Pons (tissue), 1 donor: ENCODE results near the gene MGMT.

ENCODE experiments used
- DNase-seq: peaks from one replicate; pipeline ENCODE4 v3.0.0-alpha.2; 2016; ENCODE audit warnings: low spot score

Gene MGMT

DNA sequence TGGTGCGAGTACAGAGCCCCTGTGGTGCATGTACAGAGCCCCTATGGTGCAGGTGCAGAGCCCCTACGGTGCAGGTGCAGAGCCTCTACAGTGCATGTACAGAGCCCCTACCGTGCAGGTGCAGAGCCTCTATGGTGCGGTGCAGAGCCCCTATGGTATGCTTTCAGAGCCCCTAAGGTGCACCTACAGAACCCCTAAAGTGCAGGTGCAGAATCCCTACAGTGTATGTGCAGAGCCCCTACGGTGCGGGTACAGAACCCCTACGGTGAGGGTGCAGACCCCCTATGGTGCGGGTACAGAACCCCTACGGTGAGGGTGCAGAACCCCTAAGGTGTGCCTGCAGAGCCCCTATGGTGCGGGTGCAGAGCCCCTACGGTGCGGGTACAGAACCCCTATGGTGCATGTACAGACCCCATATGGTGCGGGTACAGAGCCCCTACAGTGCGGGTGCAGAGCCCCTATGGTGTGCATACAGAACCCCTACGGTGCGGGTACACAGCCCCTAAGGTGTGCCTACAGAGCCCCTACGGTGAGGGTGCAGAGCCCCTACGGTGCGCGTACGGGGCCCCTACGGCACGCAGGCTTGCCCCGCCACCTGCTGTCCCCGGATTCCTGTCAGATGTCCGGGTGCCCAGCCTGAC, 53.5 kb downstream of the MGMT start:
- no peak for DNase-seq

DNA sequence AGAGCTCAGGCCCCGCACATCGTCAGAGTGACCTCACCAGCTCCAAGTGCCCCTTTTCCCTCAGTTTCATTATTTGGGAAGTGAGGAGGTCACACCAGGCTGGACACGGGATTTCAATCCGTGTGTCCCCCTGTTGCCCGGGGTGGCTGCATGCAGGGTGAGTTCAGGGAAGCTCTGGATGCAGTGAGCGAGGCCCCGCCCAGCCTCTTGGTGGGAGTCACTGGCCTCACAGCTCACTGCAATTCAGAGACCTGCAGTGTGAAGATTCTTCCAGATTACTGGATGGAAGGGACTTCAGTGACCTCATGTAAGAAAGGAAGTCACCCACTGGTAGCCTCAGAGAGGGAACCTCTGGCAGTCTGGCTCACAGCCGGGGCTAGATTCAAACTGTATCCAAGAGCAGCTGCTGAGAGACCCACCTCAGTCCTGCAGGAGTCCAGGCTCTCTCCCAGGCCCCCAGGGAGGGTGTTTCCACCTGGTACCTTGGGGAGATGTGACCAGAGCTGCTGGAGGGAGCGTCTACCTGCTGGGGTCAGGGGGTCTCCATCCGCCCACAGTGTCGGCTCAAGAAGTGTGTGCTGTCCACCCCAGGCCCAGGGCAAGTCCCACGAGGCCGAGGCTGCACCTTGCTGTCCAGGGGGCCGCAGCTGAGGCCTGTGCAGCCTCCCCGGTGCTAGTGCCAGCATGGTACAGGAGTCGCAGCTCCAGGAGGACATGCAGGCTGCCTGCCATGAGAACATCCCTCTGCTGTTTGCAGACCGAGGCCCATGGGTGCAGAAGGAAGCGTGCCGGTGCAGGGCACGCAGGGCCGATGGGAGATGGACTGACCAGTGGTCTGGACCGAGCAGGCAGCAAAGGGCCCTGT, 54.4 kb downstream of the MGMT start:
- DNase-seq = no peak

DNA sequence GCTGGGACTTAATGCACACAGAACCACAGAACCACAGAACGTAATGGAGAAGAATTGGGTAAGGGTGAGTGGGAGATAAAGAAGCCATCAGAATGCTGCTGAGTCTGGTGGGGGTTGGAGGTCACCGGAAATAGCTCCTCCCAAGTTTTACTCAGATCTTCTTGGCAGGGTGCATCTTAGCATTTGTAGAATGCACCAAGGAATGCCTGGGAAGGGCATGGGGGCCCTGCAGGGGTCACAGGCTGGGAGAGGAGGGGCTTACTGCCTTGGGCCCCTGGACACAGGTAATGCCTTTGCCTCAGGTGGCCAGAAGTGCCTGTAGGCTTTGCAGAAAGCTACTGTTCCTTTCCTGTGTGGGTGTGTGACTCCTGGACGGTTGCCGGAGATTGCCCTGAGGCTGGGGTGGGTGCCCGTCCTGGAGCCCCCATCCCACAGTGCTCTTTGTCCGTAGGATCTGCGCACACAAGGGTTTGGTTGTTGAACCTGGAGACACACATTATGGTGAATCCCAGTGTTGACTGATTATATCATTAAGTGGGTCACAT, 55.1 kb downstream of the MGMT start:
- DNase-seq = no peak

DNA sequence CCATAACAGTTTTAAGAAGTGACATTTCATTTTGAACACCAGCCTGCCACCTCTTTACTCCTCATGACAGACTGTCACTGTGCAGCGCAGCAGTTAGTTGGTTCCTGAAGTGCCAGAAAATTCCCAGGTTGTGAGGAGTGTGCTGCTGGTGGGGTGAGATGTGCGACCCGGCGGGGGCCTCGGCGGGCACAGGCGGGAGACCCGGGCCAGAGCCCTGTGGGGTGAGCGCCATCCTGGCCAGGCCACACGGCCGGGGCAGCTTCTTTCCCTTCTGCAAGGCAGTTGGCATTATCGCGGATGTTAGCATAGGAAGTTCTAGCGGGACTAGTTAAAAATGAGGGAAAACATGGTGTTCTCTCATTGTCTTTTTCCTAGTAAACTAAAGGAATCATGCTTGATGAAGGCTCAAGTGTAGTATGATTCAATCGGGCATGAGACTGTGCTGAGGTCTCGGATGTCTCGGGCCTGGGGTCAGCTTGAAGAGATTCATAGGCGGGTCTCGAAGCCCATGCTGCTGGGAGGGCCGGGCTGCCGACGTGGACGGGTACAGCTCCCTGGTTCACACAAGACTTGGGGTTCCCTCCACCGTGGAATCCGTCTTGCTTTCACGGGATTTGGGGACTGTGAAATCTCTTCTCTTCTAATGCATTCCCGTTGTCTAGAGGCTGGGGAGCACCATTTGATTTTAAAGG, 56.1 kb downstream of the MGMT start:
- DNase-seq = no peak

DNA sequence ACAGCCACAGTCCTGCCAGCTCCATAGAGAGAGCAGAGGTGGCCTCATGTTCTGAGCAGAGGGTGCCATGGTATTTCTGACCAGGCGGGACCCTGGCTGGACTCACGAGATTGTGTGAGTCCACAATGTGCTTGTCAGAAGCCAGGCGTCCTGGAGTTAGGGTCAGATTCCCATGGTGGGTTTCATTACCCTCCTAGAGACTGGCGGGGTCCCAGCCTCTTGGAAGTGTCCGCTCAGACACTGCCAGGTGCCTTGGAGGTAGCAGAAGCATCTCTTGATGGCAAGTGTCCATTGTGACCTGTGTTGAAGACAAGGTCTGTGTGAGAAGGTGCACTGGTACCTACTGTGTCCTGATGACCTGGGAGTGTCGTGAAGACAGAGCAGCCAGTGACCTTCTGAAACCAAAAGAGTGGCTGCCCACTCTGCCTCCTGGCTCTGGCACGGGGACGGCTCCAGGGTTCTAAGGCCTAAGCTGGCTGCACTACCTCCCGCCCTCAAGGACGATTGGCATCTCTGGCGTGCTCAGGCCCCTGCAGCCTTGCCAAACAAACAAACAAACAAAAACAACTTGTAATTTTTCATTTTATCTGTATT, 56.8 kb downstream of the MGMT start:
- DNase-seq = no peak

DNA sequence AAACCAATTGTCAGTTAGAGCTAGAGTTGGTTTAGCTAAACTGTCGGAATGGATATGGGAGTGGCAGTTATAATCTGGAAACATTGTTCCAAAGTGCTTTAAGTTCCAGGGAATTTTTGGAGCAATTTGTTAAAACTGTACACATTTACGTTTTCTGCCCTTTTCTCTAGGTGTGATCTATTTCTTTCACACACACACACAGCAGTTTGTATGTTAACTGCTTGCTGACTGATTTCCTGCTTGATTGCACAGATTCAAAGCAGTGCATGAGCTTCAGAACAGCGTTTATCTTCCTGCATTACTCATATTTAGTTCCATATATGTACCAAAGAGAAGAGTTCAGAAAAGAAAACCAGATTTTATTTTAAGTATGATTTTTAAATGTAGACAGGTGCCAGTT, 57.9 kb downstream of the MGMT start:
- DNase-seq = no peak

DNA sequence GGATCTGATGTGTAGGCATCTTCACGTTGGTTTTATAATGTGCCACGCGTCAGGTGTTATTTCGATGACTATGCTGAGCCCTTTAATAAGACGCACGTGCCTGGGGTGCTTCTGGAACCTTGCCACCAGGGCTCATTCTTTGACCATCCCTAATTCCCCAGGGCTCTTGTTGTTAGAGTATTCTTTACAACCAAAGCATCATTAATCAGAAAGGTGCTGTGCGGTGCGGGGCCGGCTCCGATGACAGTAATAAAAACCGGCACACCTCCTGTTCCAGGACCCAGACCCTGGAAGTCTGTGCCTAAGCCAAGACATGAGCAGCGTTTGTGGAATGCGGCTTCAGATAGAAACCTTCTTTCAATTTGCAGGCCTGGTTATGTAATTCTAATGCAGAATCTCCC, 58.4 kb downstream of the MGMT start:
- DNase-seq = no peak

DNA sequence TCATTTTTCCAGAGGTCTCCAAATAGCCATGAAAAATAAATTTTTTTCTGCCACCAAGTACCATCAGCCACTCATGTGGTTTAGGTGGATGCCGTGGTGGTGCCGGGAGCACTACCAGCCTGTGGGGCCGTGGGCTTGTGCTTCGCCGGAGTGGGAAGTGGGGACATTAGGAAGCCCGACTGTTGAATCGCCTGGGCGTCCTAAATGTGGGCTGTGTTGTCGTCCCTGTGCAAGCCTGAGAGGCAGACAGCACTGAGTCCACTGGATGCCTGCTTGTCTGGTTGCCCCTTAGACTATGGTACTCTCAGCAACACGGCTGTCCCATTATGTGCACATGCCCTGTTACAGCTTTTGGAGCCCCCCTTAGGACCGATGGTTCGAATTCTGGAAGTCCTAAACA, 59.9 kb downstream of the MGMT start:
- DNase-seq = no peak

DNA sequence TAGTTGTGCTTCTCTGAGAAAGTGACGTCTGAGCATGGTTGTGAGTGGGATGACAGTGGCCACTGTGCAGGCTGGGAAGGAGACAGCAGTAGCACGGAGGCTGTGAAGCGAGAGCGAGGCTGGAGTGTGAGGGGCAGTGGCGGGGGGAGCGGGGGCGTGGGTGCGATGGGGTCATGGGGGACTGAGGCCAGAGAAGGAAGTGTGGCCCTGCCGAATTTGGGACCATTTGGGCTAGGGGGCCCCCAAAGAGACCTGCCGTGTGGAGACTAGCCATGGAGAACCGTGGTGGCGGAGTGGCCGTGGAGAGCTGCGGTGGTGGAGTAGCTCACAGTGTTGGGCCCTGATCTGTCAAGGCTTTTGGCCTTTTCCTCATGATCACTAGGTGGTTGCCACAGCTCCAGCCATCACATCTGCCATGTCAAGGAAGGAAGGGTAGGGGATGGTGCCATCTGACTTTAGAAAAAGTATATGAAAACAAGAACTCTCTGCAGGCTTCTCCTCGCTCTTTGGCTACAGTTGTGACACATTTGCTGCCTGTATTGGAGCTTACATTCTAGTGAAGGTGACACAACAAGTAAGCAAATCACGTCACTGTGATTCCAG, 61.4 kb downstream of the MGMT start:
- no peak for DNase-seq

DNA sequence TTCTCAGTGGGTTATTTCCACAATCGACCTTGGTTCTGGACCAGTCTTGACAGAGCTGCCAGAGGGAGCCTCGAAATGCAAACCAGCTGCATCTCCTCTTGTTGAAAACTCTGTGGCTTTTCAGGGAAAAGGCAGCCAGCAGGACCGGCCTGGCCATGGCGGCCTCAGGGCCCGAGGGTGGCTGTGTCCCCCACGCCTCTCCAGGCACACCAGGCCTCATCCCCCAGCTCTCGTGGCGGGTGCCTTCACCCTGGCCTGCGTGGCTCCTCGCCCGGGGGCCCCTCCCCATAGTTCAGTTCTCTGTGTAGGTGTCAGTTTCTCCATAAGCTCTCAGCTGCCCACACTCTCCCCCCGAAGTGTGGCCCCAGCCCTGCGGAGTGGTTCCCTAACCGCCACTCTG, 63.5 kb downstream of the MGMT start:
- DNase-seq = no peak

DNA sequence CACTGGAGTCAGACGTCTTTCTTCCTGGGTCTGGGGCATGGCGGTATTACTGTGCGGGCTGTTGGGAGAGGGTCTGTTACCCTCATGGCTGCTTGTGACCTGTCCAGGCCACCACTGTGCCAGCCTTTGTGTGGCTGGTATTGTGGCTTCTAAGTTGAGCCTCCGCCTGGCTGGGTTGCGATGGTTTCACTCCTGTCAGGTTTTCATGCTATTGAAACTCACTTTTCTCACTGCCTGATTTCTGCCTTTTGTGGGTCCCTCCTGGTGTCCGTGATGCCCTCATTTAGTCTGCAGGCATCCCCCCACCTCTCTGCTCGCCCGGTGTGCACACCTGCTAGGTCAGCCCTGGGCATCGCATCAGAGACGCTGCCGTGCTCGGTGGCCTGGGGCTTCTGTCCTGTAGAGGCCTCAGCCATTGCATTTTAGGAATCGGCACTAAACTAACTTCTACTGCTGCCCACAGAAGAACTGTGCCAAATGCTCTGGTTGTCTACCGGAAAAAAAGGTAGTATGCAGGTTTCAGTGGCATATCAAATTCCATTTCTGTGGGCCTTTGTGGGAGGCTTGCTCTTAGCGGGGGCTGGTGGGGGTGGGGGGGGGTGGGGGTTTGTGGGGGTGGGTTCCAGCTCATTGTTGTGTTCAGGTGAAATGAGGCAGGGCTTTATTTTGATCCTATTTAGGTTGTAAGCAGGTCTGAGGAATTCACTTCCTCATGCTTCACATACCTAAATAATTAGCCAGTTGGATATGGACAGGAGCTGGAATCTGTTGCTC, 64.3 kb downstream of the MGMT start:
- DNase-seq = no peak

DNA sequence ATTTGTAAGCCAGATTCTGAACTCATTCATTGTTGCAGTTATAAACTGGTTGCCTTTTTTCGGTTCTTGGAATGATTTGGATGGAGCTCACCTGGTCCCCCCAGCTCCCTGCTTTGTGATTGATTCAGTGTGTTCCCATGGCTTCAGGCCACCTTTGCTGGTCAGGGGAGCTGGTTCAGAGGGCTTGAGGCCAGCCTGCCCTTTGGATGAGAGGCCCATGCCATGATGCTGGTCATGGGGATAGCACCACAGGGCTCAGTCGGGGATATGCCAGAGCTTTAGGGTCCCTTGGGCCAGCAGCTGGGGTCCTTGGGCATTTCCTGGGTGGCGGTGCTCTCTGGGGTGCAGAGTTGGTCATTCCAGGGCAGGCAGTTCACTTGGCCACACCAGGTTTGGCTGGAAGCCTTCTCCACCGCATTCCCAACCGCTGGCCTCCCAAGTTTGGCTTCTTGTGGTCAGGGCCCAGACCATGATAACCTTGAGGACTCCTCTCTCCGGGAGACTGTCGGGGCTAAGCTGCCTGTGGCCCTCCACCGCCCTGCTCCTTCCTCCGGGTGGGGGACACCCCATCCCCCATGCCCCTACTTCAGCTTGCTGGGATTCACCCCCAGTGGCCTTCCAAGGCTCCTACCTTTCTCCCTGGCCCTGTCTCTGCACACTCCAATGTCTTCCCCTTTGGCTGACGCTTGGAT, 65.1 kb downstream of the MGMT start:
- DNase-seq = no peak

DNA sequence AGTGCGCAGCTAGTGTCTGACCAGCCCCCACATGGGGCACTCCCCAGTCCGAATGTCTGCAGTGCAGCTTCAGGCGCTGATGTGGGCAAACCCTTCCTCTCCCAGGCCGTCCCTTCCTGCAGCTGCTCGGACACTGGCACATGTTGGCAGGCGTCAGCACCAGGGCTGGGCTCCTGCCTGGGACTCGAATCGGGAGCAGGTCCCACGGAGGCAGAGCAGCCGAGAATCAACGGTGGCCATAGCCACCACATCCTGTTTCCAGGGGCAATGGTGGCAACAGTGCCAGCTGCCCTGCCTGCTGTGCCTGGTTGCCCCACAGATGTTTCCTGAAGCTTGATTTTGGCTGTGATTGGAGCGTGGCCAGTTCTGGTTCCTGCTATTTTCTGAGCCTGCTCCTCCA, 65.8 kb downstream of the MGMT start:
- DNase-seq = no peak

DNA sequence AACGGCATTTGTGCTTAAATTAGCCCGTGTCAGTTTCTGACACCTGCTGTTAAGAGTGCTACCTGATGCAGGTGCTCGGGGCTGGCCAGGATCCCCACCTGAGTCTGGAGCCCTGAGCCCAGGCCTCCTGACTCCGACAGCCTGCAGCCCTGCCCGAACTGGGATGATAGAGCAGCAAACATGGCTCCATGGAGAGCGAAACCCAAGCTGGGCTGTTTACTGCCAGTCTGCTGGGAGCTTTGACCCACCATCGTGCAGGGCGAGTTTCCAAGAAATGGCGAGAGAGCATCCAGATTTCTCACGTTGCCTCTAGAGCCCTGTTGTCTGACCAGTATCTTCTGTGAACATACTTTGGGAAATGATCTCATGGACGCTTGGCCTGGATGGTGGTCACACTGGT, 66.2 kb downstream of the MGMT start:
- no peak for DNase-seq

DNA sequence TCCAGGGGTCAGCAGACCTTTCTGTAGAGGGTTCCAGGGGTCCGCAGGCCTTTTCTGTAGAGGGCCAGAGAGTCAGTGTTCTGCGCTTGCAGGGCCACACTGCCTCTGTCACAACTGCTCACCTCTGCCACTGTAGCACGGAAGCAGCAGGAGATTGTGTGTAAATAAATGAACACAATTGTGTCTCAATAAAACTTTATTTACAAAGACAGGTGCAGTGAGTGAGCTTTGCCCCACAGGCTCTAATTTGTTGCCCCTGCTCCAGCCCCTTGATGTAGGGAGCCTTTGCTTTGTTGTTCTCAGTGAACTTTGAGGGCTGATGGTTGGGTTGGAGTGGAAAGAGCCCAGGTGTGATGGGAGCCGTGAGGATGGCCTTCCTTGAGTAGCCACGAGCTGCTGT, 67.8 kb downstream of the MGMT start:
- no peak for DNase-seq

DNA sequence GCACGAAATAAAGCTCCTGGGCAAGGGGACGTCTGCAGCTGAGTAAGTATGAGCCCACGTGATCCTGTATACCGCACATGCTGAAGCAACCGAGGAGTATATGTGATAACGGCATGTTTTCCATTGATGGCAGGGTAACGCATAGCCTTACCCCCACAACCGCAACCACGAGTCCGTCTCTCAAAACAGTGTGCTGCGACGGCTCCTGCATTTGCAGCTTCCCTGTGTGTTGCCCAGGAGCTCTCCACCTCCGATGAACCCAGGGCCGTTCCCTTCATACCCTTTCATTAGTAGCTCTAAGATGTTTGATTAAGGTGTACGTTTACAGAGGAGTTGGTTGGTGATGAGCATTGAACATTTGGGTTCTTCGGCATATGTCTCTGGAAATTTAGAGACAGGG, 69.3 kb downstream of the MGMT start:
- DNase-seq = no peak

DNA sequence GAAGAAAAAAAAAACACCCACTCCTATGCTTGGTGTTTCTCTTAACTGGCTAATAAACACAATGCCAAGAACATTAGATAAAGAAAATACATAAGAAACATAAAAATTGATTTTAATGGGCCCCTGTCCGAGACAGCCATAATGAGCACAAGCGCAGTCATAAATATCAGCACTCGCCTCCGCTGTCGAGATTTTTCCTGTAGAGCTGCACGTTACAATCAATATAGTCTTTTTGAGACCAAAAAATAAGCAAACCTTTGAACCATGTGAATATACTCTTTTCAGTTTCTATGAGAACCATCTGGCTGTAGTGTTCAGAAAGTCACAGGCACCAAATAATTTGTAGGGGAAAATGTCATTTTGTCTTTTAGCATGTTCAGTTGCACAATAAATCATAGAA, 70.1 kb downstream of the MGMT start:
- no peak for DNase-seq

DNA sequence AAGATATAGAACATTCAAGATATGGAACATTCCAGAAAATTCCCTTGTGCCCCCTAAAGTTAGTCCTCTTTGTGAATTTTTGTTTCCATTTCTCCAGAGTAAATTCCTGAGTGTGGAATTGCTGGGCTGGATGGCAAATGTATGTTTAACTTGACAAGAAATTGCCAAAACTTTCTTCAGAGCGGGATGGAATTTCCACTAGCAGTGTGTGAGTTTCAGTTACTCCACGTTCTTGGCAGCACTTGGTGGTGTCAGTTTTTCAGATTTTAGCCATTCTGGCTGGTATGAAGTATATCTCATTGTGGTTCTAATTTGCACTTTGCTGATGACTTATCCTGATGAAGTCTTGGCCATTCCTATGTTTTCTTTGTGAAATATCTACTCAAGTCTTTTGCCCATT, 71.2 kb downstream of the MGMT start:
- no peak for DNase-seq

DNA sequence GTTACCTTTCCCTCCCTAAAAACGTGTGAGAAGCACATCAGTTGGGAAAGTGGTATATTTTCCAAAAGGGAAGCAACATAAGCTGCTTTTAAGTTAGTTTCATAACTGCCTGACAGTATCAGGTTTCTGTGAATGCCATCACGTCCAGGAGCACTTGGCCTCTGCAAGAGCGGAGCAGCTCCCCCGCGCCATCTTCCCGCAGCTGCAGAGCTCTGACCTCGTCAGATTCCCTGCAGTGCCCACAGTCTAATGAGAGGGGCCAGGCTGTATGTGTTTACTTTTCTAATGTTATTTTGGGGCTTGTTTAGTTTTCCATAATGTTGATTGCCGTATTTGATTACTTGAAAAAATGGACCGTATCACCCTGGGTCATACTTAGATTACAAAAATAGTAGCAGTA, 74.2 kb downstream of the MGMT start:
- DNase-seq = no peak

DNA sequence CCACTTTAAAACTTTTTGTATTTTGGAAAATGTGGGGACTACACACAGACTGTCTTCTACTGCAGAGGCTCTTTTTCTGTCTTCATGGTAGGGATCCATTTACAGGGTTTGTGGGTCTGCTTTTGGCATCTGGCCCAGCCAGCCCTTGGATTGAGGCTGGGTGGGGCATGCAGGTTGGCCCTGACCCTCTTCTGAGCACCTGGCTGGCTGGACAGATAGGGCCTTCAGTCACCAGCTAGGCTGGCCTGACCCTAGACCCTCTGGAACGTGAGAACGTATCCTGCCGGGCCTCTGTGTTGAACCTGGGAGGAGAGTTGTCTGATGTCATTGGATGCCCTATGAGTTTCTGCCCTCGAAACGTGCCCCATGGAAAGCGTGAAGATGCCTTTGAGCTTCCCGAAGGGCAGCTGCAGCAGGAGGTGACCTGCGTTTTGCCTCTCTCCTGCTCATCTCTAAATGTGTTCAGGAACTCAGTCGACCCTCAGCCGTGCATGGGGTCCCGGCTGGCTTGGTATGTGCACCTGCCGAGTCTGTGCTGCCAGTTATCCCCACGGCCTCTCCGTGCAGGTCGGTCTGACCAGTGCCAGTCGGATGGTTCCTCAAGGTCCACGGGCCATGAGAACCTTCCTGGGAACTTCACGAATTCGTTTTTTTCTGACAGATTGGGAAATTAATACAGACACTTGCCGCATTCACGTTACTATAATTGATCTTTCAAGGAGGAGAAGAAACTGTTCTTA, 74.9 kb downstream of the MGMT start:
- DNase-seq = no peak
